Measurements from ENCODE around the gene NOX3.

Gene NOX3

DNA sequence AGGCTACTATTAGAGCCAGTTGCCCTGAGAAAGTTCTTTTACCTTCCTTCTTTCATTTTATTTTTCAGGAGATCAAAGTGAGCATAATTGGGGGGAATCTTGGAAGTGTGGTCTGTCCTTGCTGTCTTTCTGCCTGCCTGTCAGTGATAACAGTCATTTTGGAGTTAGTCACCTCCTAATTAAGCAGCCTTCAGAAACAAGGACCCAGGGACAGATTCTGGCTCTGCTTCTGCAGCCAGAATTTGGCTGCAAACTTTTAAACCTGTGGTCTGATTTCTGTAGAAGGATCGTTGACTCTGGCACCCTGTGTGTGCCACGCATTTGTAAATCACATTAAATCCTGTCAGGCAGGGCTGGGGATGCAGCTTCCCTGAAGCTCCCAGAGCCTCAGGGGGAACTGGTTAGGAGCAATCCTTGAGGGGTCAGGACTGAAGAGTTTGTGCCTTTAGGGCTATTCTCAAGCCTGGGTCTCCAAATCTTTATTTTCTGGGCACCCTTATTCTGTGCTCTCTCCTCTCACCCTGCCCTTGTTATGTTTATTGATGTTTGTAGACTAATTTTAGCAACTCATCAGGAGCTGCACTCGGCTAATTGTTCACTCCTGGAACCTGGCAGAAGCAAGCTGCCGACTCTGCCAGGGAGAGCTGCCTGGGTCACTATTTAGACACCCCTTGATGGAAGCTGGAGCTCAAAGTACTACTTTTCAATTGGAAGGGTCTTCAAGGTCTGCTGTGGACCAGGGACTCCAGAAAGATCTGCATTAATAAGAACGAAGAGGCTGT, 6.8 kb downstream of the NOX3 start:
- Histone ChIP-seq H3K36me3 (ENCODE audit: control insufficient read depth, insufficient read depth, low read length) (no peaks in the 10 kb centered on the region), H3K27me3 (replicated peaks; ENCODE audit: control insufficient read depth, insufficient read depth, low read length) (no peaks in the 10 kb centered on the region), H3K4me3 (replicated peaks; ENCODE audit: low read depth, low read length) (no peak overlapping the region)
- TF ChIP-seq CTCF (IDR thresholded peaks at IDR 0.05; ENCODE audit: insufficient read depth, low read length, poor library complexity, severe bottlenecking), result no peak
- DNase-seq (ENCODE audit: extremely low read depth, insufficient read length), result no peak

DNA sequence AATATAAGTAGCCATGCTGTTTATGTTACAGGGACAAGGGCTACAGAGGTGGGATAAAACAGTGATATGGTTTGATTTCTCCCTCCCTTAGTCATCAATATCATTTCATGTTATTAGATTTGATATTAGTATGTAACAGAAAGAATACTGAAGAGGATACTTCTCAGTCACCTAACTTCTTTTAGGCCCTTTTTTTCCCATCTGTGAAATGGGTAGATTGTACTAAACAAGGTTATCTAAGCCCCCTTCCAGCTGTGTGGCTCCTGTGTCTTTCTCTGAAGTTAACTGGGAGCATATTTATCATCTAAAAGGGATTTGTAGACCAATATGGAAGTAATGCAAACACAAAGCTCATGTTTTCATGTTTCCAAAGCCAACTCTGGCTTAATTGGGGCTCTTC, 7.7 kb downstream of the NOX3 start:
- no peak for DNase-seq (ENCODE audit: extremely low read depth, insufficient read length)
- Histone ChIP-seq H3K27me3 (replicated peaks; ENCODE audit: control insufficient read depth, insufficient read depth, low read length) (no peaks in the 10 kb centered on the region), H3K4me3 (replicated peaks; ENCODE audit: low read depth, low read length) (no peak overlapping the region), H3K36me3 (ENCODE audit: control insufficient read depth, insufficient read depth, low read length) (no peaks in the 10 kb centered on the region)
- TF ChIP-seq CTCF (IDR thresholded peaks at IDR 0.05; ENCODE audit: insufficient read depth, low read length, poor library complexity, severe bottlenecking), result no peak

- Histone ChIP-seq H3K36me3 (ENCODE audit: control insufficient read depth, insufficient read depth, low read length) (no peaks in the 10 kb centered on the region), H3K4me3 (replicated peaks; ENCODE audit: low read depth, low read length) (no peak overlapping the region), H3K27me3 (replicated peaks; ENCODE audit: control insufficient read depth, insufficient read depth, low read length) (no peaks in the 10 kb centered on the region)
Observed at GRCh38 chr6:155444952-155445903, 10.4 kb downstream of the NOX3 start.

GRCh38 chr6:155444120-155444917, 11.3 kb downstream of the NOX3 start:
- H3K4me3 ChIP-seq (replicated peaks; ENCODE audit: low read depth, low read length), result no peak overlapping the region
- no peak for TF ChIP-seq CTCF (IDR thresholded peaks at IDR 0.05; ENCODE audit: insufficient read depth, low read length, poor library complexity, severe bottlenecking)
- no peak for DNase-seq (ENCODE audit: extremely low read depth, insufficient read length)
- H3K27me3 ChIP-seq (replicated peaks; ENCODE audit: control insufficient read depth, insufficient read depth, low read length), result no peaks in the 10 kb centered on the region
- H3K36me3 ChIP-seq (ENCODE audit: control insufficient read depth, insufficient read depth, low read length), result no peaks in the 10 kb centered on the region

More at GRCh38 chr6:155444952-155445903, 10.4 kb downstream of the NOX3 start:
- no peak for TF ChIP-seq CTCF (IDR thresholded peaks at IDR 0.05; ENCODE audit: insufficient read depth, low read length, poor library complexity, severe bottlenecking)
- no peak for DNase-seq (ENCODE audit: extremely low read depth, insufficient read length)

DNA sequence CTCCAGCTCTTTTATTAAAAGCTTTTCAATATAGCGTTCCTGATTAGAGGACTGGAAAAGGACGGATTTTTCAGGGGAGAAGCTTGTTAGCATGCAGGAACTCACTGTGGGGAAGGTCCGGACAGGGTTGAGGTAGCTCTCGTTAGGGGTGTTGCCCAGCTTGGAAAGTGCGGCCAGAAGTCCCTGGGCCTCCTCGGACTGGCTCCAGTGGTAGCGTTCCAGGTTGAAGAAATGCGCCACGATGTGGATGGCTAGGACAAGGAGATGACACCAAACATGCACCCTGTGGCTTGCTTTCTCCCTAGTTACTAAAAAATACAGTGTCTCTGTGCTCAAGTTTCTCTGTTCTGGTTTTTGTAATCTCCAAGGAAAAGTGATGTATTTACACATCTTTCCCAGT, 12.5 kb downstream of the NOX3 start:
- H3K36me3 ChIP-seq (ENCODE audit: control insufficient read depth, insufficient read depth, low read length), result no peaks in the 10 kb centered on the region
- TF ChIP-seq CTCF (IDR thresholded peaks at IDR 0.05; ENCODE audit: insufficient read depth, low read length, poor library complexity, severe bottlenecking), result no peak
- no peak for DNase-seq (ENCODE audit: extremely low read depth, insufficient read length)

More for the DNA sequence above, 12.5 kb downstream of the NOX3 start:
- no peak overlapping the region for H3K4me3 ChIP-seq (replicated peaks; ENCODE audit: low read depth, low read length)
- no peaks in the 10 kb centered on the region for H3K27me3 ChIP-seq (replicated peaks; ENCODE audit: control insufficient read depth, insufficient read depth, low read length)
